HG02973 (cell line): ENCODE results near the gene HSF2.

Experiments
- ATAC-seq: cut with Tn5 transposase; IDR thresholded peaks from one replicate; pipeline ENCODE4 v1.9.1; 2021; ENCODE audit warnings: moderate library complexity; ENCODE audit not compliant: unreplicated experiment

The HSF2 gene

DNA sequence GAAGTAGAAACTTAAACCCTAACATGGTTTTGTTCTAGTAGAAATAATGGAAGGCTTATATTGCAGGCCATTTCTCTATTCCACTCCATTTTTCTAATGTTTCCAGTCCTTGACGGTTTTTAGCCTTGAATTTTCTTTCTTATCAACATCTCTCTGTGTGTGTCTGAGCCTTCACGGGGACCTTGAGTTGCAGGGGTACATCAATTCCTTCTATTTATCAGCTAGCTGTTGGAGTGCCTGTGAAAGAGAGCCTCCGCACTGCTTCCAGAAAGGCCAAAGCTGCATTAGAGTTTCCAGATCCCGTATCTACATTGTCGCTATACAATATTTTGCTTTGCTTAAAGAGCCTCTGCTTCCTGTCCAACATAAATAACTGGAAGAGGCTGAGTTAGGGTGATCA lies 5.4 kb upstream of the HSF2 start:
- no peak for ATAC-seq

DNA sequence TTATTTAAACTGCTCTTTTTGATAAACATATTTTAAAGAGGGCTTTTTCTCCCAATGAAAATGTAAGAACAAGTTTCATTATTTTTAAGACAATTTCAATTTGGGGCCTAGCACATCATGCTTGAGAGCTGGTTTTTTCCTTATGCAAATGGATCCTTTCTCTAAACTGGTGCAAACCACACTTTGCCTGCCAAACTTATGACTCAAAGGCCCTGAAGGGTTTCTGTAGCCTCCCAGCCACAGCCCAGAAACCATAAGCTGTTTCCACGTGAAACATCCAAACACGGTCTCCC lies 451 bp upstream of the HSF2 start:
- ATAC-seq, result no peak

DNA sequence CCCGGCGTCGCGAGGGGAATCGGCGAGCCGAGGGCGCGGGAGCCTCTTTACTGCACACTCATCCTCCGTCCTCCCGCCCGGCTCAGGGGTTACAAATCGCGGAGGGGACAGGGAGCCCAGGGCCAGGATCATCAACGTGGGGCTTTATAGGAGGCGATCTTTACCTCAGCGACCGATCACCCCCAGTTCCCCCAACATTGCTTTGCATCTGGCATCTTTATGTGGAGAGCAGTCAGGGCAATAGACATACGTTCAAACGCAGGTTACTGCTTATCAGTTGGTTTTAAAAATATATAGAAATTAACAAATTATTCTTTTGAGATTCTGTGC lies 634 bp downstream of the HSF2 start:
- peak; percentile 8 for ATAC-seq

DNA sequence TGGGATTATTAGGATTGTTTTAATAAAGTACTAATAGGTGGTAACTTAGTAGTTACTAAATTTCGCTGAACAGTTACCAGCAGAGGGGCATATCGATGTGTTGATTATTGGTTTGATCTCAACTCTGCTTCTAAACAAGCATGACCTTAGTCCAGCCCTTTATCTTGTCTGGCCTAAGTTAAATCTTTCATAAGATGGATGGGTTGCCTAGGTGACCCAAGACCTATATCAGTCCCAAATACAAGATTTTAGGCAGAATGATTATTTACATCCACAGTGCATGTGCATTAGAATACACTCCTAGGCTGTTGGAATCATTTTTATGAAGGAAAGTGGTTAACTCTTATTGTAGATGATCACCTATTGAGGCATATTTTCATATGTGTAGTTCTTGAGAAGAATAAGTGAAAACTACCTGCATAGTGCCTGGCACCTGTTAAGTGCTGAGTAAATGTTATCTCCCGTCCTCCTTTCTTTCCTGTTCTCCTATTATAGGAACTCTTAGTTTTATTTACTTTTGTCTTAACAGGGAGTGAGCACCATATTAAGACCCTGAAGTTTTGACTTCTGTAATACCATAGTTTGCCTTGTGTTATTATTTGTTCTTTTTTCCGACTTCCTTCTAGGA lies 1.1 kb downstream of the HSF2 start:
- ATAC-seq, result no peak

DNA sequence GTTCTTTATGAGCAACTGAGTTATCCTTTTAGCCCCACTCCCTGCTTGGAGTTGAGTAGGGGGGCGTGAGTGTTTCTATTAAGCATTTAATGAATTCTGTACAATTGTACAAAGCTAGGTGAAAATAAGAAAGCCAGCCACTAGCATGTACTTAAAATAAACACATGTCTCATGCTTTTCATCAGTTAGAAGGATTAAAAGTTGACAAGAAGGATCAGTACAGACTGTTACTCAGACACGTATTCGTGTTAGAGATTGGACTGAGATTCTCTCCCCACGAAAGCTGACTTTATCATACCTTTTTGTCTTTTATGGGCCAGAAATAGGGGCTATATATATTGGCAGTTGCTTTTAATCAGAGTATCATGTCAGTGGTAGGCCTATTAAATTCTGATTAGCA lies 1.7 kb downstream of the HSF2 start:
- ATAC-seq, result no peak

DNA sequence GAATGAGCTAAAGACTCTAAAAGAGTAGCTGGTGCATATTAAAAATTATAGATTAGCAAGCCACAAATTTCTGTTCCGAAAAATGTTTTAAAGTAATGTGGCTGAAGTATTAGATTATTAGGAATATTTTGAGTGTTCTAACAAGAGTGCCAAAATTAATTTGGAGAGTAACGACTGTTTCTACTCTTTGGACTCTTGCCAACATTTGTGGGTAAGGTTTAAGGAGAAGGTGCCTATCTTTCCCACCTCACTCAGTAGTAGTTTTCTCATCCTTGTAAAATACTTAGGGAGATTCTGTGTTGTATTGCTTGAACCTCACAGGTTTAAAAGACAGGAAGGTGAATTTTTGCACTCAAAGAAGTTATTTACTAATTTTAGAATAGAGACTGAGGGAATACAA lies 5.0 kb downstream of the HSF2 start:
- ATAC-seq, result no peak

DNA sequence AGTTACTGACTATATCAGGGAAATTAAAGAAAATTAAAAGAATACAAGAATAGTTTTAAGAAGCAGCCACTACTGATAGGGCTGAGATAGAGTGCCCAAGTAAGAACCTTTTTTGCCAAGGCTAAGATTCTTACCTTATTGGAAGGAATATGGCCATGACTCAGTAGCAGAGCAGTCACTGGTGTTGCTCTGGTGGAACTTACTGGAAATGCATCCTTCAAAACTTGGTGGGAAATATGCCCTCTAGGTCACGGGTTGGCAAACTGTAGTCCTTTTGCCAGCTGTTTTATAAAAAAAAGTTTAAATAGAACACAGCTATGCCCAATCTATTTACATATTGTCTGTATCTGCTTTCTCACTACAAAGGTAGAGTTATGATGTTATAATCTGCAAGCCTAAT lies 6.0 kb downstream of the HSF2 start:
- ATAC-seq, result no peak

DNA sequence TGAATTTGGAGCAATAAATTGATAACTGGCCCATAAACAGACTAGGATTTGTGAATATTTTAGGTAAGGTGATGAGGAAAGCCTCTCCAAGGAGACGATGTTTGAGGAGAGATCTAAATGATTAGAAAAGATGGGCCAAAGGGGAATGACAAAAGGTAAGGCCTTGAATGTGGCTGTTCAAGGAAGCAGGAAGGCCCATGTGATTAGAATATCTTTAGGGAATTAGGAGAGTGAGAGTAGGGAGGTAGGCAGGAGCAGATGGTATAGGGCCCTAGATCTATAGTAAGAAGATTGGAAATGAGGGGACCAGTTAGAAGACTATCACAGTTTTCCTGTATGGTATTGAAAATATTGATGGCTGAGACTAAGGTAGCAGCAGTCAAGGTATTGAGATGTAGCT lies 6.7 kb downstream of the HSF2 start:
- no peak for ATAC-seq

DNA sequence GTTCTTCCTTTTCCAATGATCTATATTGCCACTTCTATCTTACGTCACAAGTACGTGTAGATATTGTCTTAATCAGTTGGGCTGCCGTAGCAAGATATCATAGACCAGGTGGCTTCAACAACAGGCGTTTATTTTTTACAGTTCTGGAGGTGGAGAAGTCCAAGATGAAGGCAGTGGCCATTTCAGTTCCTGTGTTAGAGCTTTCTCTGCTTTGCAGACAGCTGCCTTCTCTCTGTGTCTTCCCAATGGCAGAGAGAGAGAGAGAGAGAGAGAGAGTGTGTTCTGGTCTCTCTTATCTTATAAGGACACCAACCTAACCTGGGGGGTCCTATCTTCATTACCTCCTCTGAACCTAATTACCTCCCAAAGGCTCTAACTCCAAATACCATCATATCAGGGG lies 8.3 kb downstream of the HSF2 start:
- no peak for ATAC-seq

DNA sequence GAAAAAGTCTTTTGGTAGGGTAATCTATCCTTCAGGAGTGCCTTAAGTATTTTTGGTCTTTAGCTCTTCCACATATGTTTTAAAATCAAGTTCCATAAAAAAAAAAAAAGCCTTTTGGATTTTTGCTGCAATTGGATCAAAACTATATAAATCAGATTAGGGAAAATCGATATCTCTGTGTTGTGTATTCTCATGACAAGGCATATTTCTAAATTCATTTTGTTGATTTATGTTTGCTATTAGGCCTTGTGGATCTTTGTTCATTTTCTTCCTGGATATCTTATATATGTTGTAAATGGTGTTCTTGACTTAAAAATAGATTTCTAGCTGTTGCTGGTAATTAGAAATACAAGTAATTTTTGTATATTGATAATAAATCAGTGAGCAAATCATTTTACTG lies 8.8 kb downstream of the HSF2 start:
- no peak for ATAC-seq

DNA sequence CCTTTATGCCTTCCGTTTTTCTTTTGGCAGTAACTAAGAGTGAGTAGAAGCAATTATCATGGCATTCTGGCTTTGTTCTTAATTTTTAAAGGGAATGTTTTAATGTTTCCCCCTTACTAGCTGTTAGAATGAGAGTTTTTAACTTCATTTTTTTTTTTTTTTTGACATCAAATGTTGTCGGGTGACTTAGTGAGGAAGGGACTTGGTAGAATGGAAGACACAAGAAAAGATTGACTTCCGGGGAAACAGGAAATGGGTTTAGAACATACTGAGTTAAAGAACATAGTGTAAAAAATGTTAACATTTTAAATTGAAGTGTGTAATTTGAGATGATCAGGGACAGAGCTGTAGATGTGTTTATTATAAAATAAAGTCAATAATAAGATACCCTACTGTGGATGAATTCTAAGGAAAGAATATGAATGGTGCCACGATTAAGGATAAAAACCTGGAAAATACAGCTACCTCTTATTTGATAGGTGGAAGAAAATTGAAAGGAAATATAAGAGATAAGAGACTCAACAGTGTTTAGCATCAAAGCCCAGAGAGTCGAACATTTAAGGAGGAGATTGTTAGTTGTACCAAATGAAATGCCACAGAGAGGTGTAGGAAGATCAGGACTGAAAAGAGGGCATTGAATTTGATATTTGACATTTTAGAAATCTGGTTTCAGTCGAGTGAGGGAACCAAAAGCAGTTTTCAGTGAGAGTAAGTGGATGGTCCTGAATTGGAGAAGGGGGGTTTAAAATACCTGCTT lies 9.4 kb downstream of the HSF2 start:
- no peak for ATAC-seq

DNA sequence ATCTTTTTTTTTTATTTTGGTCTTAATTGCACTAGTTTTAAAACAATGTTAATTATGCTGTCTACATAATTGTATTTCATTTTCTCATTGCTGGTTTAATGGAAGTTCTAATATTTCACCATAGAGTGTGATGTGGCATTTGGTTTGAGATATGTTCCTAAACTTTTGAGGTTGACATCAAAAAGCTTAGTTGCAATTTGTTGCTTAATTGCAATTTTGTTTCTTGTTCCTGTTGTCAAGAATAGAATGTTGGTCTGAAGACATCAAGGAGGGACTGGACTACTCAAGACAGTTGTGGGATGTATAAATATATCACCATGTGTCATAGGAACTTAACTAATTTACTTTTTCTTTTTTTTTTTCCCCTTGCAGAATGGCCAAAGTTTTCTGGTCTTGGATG lies 12.5 kb downstream of the HSF2 start:
- ATAC-seq, result no peak

DNA sequence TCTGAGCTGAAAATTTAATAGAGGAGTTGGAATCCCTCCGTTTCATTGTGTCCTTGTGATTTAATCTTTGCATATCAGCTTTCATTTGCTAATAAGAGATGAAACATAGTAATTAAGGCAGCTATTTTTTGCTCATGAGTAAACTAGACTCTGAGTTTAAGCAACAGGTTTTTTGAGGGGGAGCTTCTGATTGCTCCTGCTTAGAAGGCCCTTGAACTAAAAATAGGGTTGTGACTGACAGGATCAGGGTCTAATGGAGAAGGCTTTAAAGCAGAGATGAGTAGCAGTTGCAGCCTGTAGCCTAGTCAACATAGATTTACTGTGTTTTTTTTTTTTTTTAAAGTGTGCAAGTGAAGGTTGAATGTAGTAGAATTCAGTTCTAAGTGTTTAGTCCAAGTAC lies 17.4 kb downstream of the HSF2 start:
- no peak for ATAC-seq

DNA sequence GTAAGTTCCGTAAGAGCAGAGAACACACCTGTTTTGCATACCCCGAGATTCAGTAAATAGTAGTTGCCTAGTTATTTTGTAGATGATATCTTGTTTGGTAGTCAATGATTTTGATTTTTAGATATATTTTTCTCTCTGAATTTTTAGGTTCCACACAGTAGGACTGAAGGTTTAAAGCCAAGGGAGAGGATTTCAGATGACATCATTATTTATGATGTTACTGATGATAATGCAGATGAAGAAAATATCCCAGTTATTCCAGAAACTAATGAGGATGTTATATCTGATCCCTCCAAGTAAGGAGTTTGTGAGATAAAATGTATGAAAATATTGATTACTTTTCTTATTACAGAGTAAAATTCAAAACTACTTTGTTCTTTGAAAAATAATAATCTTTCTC lies 22.6 kb downstream of the HSF2 start:
- ATAC-seq, result no peak

DNA sequence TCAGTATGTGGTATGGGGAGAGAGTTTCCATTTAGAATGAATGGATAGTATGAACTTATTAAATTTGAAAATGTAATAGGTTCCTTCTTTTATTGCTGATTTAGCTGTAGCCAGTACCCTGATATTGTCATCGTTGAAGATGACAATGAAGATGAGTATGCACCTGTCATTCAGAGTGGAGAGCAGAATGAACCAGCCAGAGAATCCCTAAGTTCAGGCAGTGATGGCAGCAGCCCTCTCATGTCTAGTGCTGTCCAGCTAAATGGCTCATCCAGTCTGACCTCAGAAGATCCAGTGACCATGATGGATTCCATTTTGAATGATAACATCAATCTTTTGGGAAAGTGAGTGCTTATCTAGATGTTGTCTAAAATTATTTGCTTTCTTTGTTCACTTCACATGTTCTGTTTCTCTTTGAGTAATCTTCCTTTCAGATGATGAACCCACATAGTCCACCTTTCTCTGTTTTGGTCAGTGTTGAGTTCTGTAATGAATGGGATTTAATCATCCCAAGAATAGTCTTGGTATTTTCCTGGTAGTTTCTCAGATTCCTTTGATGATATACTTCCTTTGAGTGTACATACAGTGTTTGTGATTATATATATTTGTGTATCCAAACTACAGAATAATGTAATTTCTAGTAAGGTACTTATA lies 23.3 kb downstream of the HSF2 start:
- peak; percentile 92 for ATAC-seq

DNA sequence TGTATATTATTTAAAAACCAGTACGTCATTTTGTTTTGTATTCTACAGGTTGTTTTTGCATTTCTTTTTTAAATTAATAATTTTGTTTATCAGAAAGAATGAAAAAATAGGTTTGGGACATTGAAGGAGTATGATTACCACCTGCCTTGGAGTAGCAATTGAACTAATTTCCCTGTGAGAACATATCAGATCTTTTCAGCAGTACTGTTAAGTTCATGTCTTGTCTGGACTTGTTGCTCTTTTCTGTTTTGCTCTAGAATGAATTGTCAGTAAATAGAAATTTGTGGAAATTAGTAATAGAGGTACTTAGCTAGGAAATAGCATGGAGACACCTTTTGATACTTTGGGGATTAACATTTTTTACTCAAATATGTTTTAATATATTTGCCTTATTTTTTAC lies 24.3 kb downstream of the HSF2 start:
- ATAC-seq, result no peak

DNA sequence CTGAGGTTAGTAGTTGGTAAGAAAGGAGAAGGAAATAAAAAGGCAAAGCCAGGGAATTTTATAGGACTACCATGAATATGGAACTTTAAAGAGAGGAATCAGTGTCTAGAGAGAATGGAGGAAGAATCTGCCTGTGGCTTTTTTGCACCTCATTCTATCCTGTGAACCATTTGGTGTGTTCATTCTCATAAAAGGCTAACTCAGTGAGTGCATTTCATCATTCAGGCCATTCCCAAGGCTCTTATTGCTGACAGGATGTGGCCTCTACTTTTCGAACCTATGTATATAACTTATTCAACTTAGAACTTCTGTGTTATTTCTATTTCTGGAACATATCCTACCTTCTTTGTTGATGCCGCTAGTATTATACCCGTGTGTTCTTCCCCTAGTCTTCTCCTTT lies 27.1 kb downstream of the HSF2 start:
- ATAC-seq, result no peak

DNA sequence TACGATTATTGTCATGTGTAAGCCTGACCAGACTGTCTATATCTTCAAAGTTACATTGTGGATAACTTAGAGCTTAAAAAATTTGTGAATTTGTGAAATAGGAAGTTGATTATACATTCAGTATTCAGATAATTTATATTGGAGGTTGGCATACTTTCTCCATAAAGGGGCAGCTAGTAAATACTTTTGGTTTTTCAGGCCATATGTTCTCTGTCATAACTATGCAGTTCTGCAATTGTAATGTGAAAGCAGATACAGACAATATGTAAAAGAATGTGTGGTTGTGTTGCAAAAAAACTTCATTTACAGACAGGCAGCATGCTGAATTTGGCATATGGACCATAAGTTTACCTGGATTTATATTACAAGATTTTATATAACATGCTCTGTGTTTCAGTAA lies 29.3 kb downstream of the HSF2 start:
- no peak for ATAC-seq

DNA sequence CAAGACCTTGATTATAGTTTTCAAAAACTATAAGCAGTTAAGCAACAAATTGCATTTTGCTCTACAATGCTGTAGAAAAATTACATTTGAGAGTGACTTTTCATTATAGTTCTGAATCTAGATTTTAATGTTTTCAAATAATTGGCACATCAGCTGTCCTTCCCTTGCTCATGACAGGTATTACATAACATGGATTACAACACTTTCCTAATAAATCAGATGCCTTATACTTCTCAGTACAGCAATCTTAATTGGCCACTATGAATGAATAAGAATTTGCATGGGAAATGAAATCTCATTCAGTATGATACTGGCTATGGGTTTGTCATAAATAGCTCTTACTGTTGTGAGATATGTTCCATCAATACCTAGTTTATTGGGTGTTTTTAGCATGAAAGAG lies 29.9 kb downstream of the HSF2 start:
- ATAC-seq, result no peak

DNA sequence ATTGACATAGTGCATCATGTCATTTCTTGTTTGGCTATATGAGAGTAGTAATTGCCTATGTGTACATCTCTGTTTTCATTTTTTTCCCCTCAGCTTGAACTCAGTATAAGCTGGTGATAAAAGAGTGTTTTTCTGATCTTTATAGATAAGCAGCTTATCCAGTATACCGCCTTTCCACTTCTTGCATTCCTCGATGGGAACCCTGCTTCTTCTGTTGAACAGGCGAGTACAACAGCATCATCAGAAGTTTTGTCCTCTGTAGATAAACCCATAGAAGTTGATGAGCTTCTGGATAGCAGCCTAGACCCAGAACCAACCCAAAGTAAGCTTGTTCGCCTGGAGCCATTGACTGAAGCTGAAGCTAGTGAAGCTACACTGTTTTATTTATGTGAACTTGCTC lies 32.3 kb downstream of the HSF2 start:
- ATAC-seq, result no peak

DNA sequence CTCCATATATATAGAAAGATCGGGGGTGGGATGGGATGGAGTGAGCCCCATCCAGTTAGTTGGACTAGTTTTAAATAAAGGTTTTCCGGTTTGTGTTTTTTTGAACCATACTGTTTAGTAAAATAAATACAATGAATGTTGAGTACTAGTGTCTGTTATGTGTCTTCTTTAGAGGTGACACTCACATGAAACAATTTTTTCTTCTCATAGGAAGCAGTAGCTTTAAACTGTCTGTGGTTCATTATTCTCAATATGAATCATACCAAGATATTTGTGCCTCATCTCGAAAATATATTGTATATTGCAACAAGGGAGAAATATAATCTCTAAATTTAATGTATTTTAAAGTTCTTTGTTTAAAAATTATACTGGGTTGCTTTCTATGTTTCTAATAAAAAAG lies 33.4 kb downstream of the HSF2 start:
- peak; percentile 77 for ATAC-seq

DNA sequence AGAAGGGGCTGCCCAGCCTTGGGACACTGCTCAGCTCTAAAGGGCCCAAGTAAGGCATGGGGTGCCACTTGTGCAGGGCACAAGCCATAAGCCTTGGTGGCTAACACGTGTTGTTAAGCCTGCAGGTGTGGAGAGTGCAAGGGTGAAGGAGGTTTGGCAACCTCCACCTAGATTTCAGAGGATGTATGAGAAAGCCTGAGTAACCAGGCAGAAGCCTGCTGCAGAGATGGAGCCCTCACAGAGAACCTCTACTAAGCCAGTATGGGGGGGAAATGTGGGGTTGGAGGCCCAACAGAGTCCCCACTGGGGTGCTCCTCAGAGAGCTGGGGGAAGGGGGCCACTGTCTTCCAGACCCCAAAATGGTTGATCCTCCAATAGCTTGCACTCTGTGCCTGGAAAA lies 39.5 kb downstream of the HSF2 start:
- ATAC-seq, result no peak

DNA sequence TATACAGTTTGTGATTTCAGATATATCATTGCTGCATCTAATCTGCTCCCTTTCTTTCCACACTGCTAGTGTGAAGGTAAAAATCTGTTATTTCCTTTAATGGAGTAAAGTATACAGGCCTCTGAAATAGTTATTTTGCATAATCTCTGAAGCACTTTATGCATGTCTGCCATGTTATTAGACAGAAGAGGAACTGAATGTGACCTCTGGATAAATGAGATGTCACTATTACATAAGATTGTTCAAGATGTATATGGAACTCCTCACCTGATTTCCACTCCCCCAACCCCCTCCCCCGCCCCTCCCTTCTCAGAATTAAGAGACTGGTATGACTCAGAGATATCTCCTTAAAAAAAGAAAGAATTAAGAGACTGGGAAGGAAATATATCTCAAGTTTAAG lies 45.8 kb downstream of the HSF2 start:
- ATAC-seq, result no peak
